IPS-18c (cell line): ENCODE results near the gene SLTM.
"Not testable (repeated sequence)": the region's sequence is repeated elsewhere in the genome, so short reads cannot be mapped to it uniquely, and the experiment has no call there.

Experiments used
- H3K4me3 ChIP-seq: 2 replicates; pipeline ENCODE4 v1.7.0; 2013; ENCODE audit warnings: low read depth, mild to moderate bottlenecking, low read length, moderate library complexity; ENCODE audit not compliant: insufficient read depth
- H3K9me3 ChIP-seq: one replicate; pipeline ENCODE4 v1.6.1; 2013; ENCODE audit warnings: mild to moderate bottlenecking, low read length, moderate library complexity; ENCODE audit not compliant: control insufficient read depth, insufficient read depth

The SLTM gene

DNA sequence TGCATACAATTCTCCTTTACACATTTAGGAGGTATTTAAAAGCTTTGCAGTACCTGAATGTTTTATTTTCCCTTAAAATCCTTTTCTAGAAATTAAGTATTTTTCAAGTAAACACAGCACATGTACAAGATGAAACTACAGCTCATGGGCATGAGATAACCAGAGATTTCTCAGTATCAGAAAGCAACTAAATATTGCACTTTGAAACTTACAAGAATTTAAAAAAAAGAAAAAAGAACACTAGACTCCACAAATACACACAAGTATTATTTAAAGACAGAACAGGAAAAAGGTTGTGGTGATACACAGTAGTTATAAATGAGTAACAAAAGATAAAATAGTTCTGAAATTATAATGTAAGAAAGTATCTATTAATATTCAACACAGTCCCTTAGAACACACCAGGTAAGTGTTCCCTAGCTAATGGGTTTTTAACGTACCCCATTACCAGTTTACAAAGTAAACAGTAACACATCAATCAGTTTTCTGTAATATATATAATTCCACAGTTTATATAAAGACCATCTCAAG lies 35.3 kb downstream of the SLTM start:
- Histone ChIP-seq H3K4me3 (no peak overlapping the region), H3K9me3 (no peaks in the 10 kb centered on the region)

DNA sequence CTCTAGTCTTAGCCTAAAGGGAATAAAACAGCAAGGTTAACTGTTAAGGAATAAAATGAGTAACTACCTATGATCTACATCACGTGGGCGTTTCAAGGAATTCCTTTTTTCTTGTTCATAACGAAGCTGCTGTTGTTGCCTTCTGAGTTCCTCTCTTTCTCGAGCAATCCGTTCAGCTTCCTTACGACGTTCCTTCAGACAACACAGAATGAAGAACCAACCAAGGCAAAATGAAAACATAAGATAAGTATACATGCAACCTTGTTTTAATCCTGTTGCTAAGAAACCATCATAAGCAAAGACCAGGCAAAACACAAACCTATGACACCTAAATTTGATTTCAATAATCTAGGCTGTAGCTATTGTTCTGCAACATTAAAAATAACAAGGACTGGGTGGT lies 44.1 kb downstream of the SLTM start:
- H3K9me3 ChIP-seq: no peaks in the 10 kb centered on the region
- no peak overlapping the region for H3K4me3 ChIP-seq

DNA sequence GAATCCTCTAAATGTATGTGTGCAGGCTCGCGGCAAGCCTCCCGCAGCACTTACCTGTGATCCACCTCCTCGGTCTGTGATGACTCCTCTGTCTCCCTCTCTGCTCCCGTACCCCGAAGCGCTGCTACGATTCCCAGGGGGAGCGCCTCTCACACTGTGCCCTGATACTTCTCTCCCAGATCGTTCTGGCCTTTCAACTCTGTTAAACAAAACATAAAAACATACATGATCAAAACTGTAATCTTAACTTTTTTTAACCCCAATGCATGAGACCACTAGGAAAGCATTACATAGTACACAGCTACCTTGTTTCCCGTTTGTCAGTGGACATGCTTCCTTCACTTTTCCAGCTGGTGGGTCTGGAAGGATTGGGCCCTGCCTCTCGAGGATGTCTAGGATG lies 46.6 kb downstream of the SLTM start:
- no peaks in the 10 kb centered on the region for H3K9me3 ChIP-seq
- H3K4me3 ChIP-seq: no peak overlapping the region

DNA sequence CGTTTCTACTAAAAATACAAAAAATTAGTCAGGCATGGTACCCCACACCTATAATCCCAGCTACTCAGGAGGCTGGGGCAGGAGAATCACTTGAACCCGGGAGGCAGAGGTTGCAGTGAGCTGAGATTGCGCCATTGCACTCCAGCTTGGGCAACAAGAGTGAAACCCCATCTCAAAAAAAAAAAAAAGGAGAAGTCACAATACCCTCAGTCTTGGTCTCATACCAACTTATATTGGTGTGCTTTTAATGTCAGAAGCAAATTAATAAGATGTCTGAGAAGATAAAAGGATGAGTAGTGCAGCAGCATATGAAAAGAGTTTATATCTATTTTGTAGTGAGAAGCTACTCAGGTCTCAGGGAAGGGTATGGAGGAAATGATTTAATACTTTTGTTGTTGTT lies 49.6 kb downstream of the SLTM start:
- H3K4me3 ChIP-seq, H3K9me3 ChIP-seq: not testable (repeated sequence)

DNA sequence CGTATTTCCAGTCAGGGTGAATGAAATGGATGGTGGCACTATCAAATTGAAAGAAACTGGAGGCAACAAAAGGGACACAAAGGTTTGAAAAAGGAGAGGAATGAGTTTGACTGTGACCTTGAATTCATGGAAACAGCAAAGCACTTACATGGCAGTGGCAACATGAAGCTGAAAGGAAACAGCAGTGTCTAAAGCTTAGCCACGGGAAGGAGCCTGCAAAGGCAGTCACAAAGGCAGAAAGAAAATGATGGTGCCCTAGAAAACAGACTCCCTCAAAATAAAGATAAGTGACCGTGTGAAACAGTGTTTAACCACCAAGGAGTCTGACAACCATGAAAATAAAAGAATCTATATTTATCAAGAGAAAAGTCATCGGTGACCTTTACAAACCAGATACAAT lies 51.2 kb downstream of the SLTM start:
- Histone ChIP-seq H3K4me3 (no peak overlapping the region), H3K9me3 (no peaks in the 10 kb centered on the region)

DNA sequence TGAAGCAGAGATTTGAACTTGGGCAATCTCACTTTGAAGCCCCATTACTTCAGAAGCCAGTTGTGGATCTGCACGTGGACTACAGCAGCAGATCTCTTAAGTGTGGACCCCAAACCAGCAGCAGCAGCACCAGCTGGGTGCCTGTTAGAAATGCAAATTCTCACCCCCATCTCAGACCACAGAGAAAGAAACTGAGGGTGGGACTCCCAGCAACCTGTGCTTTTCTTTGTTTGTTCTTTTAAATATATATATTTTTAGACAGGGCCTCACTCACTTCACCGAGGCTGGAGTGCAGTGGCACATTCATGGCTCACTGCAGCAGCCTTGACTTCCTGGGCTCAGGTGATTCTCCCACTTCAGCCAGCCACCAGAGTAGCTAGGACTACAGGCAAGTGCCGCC lies 53.2 kb downstream of the SLTM start:
- H3K4me3 ChIP-seq: no peak overlapping the region
- H3K9me3 ChIP-seq: no peaks in the 10 kb centered on the region

DNA sequence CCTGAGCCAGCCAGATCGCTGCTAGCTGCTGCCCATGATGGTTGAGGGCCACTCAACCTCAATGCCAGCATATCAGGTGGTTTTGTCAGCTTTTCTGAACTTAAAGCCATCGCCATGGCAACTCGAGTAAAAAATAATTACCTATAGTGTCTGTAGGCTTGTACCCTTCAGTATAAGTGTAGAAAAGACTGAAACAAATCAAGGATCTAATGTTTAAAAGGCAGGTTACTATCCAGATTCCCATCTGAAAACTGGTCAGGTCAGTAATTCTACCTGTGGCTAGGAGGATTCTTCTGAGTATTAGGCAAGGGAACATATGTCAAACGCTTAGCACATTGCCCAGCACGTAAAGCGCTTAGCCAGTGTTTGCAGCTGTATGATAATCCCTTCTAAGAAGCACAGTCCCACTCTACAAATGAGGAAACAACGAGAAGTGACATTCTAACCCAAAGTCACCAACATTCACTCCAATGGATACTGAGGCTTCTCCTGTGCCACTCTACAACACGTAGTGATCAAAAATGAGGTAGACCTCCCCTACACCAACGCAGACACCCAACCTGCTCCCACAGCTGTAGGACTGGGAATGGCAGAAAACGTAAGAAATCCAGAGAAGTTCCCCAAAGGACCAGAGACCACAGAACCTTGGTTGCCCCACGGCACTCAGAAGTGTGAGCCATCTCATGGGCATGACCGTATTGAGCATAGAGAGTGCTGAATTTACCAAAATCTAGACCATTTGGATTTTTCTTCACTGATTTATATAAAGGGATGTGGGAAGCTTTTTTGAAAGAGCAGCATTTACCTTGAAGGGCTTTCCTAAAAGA lies 55.3 kb downstream of the SLTM start:
- H3K9me3 ChIP-seq: no peaks in the 10 kb centered on the region
- no peak overlapping the region for H3K4me3 ChIP-seq

DNA sequence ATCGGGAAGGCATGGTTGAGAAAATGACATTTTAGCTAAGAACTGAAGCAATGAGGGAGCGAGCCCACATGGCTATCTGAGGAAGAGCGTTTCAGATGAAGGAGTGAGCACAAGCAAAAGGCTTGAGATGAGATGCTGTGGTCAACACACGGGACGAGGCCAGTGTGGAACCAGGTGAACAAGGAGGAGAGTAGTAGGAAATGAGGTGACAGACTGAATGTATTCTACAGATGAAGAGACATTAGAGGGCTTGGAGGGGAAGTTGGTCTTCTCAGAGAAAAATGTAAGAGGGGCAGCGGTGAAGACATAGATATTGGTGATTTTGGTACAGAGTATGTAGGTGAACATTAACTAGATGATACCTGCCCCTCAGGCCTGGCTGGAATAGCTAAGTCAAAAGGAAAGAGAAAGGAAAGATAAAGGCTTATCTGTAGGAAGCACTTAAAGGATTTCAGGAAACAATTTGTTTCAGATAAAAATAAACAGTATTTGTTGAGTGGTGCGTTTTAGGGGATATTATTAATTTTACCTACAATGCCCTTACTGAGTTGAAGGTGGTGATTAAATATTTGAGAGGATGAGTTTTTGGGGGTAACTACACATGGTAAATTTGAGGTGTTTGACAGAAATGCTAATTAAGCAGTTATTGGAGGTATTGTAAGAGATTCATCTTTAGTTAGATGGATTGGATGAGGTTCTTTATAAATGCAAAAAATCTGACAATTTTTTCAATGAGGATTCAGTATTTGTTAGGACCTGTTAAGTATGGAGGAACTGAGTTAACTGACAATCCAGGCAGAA lies 57.0 kb downstream of the SLTM start:
- H3K9me3 ChIP-seq: no peaks in the 10 kb centered on the region
- no peak overlapping the region for H3K4me3 ChIP-seq

DNA sequence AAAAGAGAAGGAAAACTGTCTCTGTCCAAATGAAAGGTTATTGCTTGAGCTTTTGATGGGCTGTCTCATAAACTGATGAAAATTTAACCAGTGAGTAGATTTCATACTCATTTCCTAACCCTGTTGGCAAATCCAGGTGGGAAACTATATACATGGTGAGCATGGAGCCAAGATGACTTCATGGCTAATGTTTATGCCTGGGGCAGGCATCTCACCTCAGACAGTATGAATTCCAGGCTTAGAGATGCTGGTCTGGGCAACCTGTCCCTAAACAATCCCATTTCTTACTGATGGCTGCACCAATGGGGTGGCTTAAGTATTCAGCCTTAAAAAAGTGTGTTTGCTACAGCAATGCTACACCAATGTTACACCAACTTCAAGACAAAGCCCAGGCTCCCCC lies 58.1 kb downstream of the SLTM start:
- Histone ChIP-seq H3K4me3 (no peak overlapping the region), H3K9me3 (no peaks in the 10 kb centered on the region)

DNA sequence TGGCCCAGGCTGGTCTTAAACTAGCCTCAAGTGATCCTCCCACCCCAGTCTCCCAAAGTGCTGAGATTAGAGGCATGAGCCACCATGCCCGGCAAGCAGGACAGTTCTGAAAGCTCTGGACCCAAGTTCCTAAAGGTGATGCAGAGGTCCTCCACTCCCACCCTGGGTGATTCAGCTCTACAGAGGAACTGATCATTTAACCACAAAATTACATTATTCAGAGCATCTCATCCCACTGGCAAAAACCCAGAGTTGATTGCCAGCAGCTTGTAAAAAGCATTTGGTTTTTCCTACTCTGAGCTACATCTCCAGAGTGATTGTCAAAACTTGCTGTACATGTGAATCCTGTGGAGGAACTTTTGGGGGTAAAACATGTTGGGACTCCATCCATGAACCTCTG lies 60.2 kb downstream of the SLTM start:
- Histone ChIP-seq H3K9me3 (no peaks in the 10 kb centered on the region), H3K4me3 (no peak overlapping the region)

DNA sequence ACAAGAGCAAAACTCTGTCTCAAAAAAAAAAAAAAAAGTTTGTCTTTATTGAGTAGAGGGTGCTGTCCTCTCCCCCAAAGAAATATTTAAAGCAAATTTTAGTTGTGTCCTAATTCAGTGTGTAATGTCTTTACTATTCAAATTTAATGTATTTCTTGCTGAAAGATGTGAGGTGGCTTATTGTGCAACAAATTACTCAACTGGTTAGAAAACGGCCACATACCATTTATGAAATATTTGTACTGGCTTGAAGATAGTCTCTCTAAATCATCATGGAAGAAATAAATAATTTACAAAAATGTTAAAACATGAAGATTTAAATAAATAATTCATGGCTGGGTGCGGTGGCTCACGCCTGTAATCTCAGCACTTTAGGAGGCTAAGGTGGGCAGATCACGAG lies 63.0 kb downstream of the SLTM start:
- Histone ChIP-seq H3K4me3 (no peak overlapping the region), H3K9me3 (no peaks in the 10 kb centered on the region)

DNA sequence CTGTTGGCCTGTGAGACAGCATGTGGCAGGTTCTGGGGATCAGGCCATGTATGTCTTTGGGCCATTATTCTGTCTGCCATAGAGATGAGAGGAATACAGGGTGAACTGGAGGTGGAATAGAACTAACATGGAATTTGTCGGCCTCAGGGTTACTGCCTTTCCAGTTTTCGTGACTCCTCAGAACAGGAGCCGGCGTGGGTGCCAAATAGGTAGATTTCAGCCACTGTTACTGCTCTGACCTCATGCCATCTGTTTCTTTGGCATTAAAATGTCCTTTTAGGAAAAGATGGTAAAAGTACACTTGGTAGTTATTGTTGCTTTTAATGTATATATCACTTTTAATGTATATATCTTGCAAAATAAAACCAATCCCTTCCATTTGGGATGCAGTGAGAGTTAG lies 65.6 kb downstream of the SLTM start:
- no peak overlapping the region for H3K4me3 ChIP-seq
- H3K9me3 ChIP-seq: no peaks in the 10 kb centered on the region

DNA sequence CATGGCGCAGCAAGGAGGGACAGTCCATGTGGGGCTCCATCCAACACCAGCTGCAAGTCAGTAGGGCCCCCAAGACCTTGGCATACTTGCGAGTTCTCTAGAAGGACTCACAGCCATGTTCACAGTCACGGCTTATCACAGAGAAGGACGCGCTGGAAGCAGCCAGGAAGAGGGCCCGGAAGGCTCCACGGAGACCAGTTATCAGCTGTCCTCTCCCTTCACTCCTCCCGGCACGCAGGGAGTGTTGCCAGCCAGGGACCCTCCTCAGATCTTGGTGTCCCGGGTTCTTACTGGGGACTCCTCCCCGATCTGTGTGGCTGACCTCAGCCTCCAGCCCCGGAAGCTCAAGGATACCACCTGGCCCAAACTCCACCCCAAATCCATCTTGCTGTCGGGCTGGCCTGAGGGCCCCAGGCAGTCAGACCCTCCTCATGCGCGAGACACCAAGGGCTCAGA lies 68.0 kb downstream of the SLTM start:
- Histone ChIP-seq H3K4me3 (peak overlapping the region; percentile 29), H3K9me3 (no peaks in the 10 kb centered on the region)

DNA sequence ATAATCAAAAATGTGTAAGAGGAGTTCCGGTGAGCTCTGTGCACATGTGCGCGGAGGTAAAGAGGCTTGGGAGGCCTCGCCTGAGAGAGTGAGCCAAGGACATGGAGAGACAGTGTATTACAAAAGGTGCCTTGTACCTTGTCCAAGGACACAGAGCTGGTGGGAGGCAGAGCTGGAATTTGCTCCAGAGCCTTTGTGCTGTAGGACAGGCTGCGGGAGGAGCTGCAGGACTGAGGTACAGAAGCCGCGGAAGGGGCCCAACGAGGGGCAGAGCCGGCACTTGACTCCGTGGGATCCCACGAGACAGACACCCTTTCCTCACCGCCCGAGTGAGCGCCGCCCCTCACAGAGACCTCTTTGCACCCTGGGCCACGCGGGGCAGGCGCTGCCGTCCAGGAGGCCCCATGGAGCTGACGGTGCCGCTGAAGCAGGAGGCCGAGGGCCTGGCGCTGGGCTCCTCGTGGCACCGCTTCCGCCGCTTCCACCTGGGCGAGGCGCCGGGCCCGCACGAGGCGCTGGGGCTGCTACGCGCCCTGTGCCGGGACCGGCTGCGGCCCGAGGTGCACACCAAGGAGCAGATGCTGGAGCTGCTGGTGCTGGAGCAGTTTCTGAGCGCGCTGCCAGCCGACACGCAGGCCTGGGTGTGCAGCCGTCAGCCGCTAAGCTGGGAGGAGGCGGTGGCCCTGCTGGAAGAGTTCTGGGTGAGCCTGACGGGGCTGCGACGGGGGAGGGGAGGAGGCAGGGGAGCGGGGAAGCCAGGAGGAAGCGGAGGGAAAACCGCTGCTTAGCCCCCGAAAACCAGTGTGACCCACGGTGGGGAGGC lies 68.7 kb downstream of the SLTM start:
- Histone ChIP-seq H3K9me3 (no peaks in the 10 kb centered on the region), H3K4me3 (peak overlapping the region; percentile 29)

DNA sequence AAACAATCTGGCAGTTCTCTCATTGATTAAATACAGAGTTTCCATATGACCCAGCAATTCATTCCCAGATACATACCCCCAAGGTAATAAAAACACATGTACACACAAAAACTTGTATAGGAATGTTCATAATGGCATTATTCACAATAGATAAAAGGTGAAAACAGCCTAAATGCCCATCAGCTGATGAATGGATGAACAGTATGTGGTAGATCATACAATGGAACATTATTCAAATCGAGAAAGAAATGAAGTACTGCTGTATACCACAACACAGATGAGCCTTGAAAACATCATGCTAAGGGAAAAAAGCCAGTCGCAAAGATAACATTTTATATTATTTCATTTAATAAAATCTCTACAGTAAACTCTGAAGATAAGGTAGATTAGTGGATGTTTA lies 71.2 kb downstream of the SLTM start:
- Histone ChIP-seq H3K9me3 (no peaks in the 10 kb centered on the region), H3K4me3 (no peak overlapping the region)

DNA sequence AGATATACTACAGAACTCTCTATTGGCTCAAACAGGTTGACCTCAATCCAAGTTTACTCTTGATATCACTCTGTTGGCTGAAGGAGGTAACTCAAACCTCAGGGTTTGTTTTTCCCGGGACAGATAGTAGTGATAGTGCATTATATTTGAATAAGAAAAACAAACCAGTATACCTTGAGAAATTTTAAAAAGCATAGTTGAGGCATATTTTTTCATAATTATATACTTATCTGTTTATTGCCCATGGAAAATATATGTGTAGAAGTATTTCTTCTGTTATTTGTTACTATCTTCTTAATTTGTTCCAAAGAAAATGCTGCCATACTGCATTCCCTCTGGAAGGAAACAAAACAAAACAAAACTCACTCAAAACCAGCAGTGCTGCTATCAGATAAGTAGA lies 76.9 kb downstream of the SLTM start:
- not testable (repeated sequence) for H3K9me3 ChIP-seq, H3K4me3 ChIP-seq

DNA sequence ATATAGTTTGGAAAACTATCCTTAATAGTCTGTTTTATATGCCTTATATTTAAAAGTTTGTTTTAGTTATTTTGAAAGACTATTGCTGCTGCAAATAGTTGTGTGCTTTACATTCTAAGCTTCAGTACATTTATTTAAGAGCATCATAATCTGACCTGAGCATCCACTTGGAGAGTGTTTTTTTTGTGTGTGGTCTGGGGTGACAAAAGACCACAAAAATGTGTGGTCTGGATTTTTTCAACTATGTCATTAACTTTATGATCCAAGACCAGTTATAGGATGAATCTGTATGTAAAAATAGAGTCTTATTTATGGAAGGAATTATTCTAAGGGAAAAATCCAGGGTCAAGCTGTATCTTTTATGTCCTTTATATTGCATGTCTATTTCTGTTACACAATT lies 77.4 kb downstream of the SLTM start:
- H3K9me3 ChIP-seq: no peaks in the 10 kb centered on the region
- no peak overlapping the region for H3K4me3 ChIP-seq
